Hepatocyte (in vitro differentiated cells): ENCODE measurements around the gene FAM107A.

Experiments used
- EZH2 ChIP-seq: fragments of 200-600 bp; sonication (generic); IDR thresholded peaks from 2 replicates; pipeline ENCODE4 v1.6.1; 2016; ENCODE audit warnings: antibody characterized with exemption, mild to moderate bottlenecking, borderline replicate concordance
- TF ChIP-seq, protein P1 (sequence below): fragments of 200-600 bp; sonication (generic); IDR thresholded peaks from 2 replicates; pipeline ENCODE4 v1.5.1; 2016; ENCODE audit warnings: antibody characterized with exemption, mild to moderate bottlenecking; ENCODE audit not compliant: poor library complexity

DNA sequence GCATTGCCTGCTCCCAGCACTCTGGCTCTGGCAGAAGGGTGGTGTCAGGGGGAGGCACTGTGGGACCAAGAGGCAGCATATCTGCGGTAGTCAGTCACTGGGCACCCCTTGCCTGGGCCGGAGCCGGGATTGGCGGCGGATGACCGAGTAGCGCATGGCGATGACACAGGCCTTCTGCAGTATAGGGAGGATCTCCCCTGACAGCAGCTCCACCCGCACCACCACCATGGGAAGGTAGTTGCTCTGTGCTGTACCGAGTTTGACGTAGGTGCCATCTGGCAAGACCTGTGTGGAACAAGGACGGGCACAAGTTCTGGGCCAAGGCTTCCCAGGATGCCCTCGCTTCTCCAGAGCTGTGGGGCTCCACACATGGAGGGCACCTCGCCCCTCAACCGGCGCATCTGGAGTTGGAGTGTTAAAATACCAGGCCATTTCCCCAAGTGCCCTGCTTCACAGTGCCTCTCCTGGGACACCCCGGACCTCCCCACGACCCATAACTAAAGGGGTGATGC is 46.8 kb downstream of the FAM107A start:
- no peak for TF ChIP-seq EZH2
- TF ChIP-seq, protein P1, sequence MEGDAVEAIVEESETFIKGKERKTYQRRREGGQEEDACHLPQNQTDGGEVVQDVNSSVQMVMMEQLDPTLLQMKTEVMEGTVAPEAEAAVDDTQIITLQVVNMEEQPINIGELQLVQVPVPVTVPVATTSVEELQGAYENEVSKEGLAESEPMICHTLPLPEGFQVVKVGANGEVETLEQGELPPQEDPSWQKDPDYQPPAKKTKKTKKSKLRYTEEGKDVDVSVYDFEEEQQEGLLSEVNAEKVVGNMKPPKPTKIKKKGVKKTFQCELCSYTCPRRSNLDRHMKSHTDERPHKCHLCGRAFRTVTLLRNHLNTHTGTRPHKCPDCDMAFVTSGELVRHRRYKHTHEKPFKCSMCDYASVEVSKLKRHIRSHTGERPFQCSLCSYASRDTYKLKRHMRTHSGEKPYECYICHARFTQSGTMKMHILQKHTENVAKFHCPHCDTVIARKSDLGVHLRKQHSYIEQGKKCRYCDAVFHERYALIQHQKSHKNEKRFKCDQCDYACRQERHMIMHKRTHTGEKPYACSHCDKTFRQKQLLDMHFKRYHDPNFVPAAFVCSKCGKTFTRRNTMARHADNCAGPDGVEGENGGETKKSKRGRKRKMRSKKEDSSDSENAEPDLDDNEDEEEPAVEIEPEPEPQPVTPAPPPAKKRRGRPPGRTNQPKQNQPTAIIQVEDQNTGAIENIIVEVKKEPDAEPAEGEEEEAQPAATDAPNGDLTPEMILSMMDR = no peak
